K562 (cell line): ENCODE measurements around the gene SHISA8. TPM values are rescaled to one million over a fixed set of nuclear protein-coding genes. Genes with fewer than 3 reads are reported as not detected.

Experiments used
- ATAC-seq: fragments of 200-7000 bp; cut with Tn5 transposase; 3 replicates; pipeline ENCODE4 v1.9.1; 2020; ENCODE audit warnings: moderate library complexity
- BruUV-seq: library from RNA; stranded (reverse); fragments of 400-500 nt; replicated peaks from 2 replicates; lab custom pipeline; 2021; lab: Mats Ljungman, UMichigan
- CTCF ChIA-PET: fragments of 300-600 bp; formaldehyde crosslinking; extraction: SDS; loops from one replicate; lab custom pipeline; 2021; ENCODE audit warnings: low intra/inter-chr PET ratio; lab: Yijun Ruan, JAX
- POLR2A ChIA-PET: fragments of 300-600, 350-650 bp; sonication (Branson Sonifier 250); formaldehyde crosslinking; extraction: SDS; loops from one replicate; lab custom pipeline; 2021; ENCODE audit warnings: antibody characterized with exemption, inconsistent platforms; lab: Yijun Ruan, JAX
- DNase-seq, 4 experiments: peaks; one replicate each; pipeline versions ENCODE4 v3.0.0 to v3.0.0-alpha.2; 2011 to 2018; ENCODE audit warnings: low spot score in 3 of 4, mixed read lengths in 3 of 4; ENCODE audit errors: extremely low read depth in 1 of 4
- FAIRE-seq: peaks from 2 replicates; lab custom pipeline; 2011; peaks lifted over from hg19 to GRCh38; lab: Jason Lieb, UNC
- H2AFZ ChIP-seq: 2 replicates; pipeline ENCODE4 v1.6.0; 2011; ENCODE audit warnings: low read depth, low read length, control low read depth, inconsistent platforms
- H3K27ac ChIP-seq: fragments of 200-600 bp; 3 replicates; pipeline ENCODE4 v1.8.0; 2011; ENCODE audit warnings: low read depth, mild to moderate bottlenecking, control low read depth, inconsistent platforms, low read length, moderate library complexity, mixed read lengths; ENCODE audit errors: extremely low read depth
- H3K27me3 ChIP-seq, 2 experiments: fragments of 300-600 bp in 1 of 2; 2 replicates in 1 of 2; 3 replicates in 1 of 2; pipeline versions ENCODE4 v1.6.0 to v1.8.0; 2011; ENCODE audit warnings: inconsistent platforms in 2 of 2, low read length in 2 of 2, mild to moderate bottlenecking in 1 of 2, mixed read lengths in 1 of 2, moderate library complexity in 1 of 2; ENCODE audit not compliant: control insufficient read depth in 2 of 2, insufficient read depth in 2 of 2
- H3K36me3 ChIP-seq: fragments of 300-600 bp; 3 replicates; pipeline ENCODE4 v1.8.0; 2011; ENCODE audit warnings: mild to moderate bottlenecking, low read length, inconsistent platforms; ENCODE audit not compliant: control insufficient read depth, insufficient read depth
- H3K4me1 ChIP-seq, 2 experiments: fragments of 200-600 bp in 1 of 2; replicated peaks in 1 of 2; 2 replicates in 1 of 2; 3 replicates in 1 of 2; pipeline versions ENCODE4 v1.5.1 to v1.8.0; 2011; ENCODE audit warnings: inconsistent platforms in 2 of 2, low read length in 2 of 2, mild to moderate bottlenecking in 1 of 2, mixed read lengths in 1 of 2, moderate library complexity in 1 of 2; ENCODE audit not compliant: control insufficient read depth in 2 of 2, insufficient read depth in 2 of 2
- H3K4me2 ChIP-seq: 2 replicates; pipeline ENCODE4 v1.6.1; 2011; ENCODE audit warnings: low read length, control low read depth, inconsistent platforms, mixed read lengths; ENCODE audit not compliant: insufficient read depth
- H3K4me3 ChIP-seq: fragments of 200-600 bp; sonication (generic), shearing (Covaris generic); 2 replicates; pipeline ENCODE4 v1.5.1; 2016; ENCODE audit warnings: control low read depth, inconsistent platforms
- H3K79me2 ChIP-seq: fragments of 200-600 bp; 3 replicates; pipeline ENCODE4 v1.8.0; 2011; ENCODE audit warnings: low read length, inconsistent platforms; ENCODE audit not compliant: control insufficient read depth, insufficient read depth
- H3K9ac ChIP-seq, 2 experiments: 2 replicates each; pipeline versions ENCODE4 v1.6.0 to v1.6.1; 2011; ENCODE audit warnings: low read depth in 2 of 2, low read length in 2 of 2, control low read depth in 1 of 2, inconsistent platforms in 1 of 2, mild to moderate bottlenecking in 1 of 2, mixed read lengths in 1 of 2; ENCODE audit not compliant: insufficient read depth in 1 of 2
- H3K9me1 ChIP-seq: one replicate; pipeline ENCODE4 v1.6.0; 2011; ENCODE audit warnings: inconsistent platforms, mild to moderate bottlenecking, low read length, moderate library complexity; ENCODE audit not compliant: control insufficient read depth, insufficient read depth
- H3K9me3 ChIP-seq: replicated peaks from 2 replicates; pipeline ENCODE4 v1.5.1; 2011; ENCODE audit warnings: low read depth, low read length, inconsistent platforms; ENCODE audit not compliant: control insufficient read depth, insufficient read depth
- H4K20me1 ChIP-seq: replicated peaks from 2 replicates; pipeline ENCODE4 v1.6.1; 2011; ENCODE audit warnings: low read length, inconsistent platforms, mixed read lengths; ENCODE audit not compliant: control insufficient read depth, insufficient read depth
- KLF13 ChIP-seq: fragments of 450-650 bp; IDR thresholded peaks from 2 replicates; pipeline ENCODE4 v1.6.1; 2016; ENCODE audit warnings: missing genetic modification characterization, low read depth, mild to moderate bottlenecking, missing compliant biosample characterization, moderate library complexity, borderline replicate concordance
- MEF2A ChIP-seq: IDR thresholded peaks from 2 replicates; pipeline ENCODE4 v1.6.1; 2011; ENCODE audit warnings: low read depth, mild to moderate bottlenecking, low read length, moderate library complexity; ENCODE audit not compliant: control insufficient read depth
- RBFOX2 ChIP-seq: fragments of 200-400 bp; formaldehyde crosslinking; IDR thresholded peaks from 2 replicates; pipeline ENCODE4 v1.6.1; 2017; ENCODE audit warnings: low read depth, mild to moderate bottlenecking, low read length, moderate library complexity
- SMAD2 ChIP-seq: fragments of 150-350 bp; IDR thresholded peaks from 2 replicates; pipeline ENCODE4 v1.6.1; 2014; ENCODE audit warnings: low read depth, mild to moderate bottlenecking, low read length
- WGBS: fragments of 100-300 bp; shearing (Covaris generic); methylation state at CpG from one replicate; pipeline ENCODE4 v1.1.6; 2016; ENCODE audit warnings: low coverage, mixed read lengths; ENCODE audit not compliant: insufficient coverage; ENCODE audit errors: missing lambda C conversion rate; 5-methylcytosine and 5-hydroxymethylcytosine counted together
- in situ Hi-C: fragments of 300-500 bp; cut with MboI; formaldehyde crosslinking; loops from 4 replicates; pipeline ENCODE4 v1.15.0; 2018; ENCODE audit warnings: inconsistent platforms, mixed read lengths
- intact Hi-C: fragments of 100-400 bp; cut with micrococcal nuclease; formaldehyde crosslinking; loops from 2 replicates; pipeline ENCODE4 v1.14.2; 2022
- polyA plus RNA-seq, 8 experiments: library from polyadenylated mRNA; depleted of rRNA in 4 of 8; stranded (reverse) in 5 of 8; unstranded in 3 of 8; fragments of >200 nt; fragmentation: Nextera tagmentation in 2 of 8; fragmentation: Illumina TruSeq in 1 of 8; extraction: Ambion mirVana in 2 of 8; extraction: Trizol in 1 of 8; gene quantifications; 2 replicates each; pipeline versions ENCODE4 v1.2.1 to v1.2.3, GENCODE V29; 2011 to 2014; ENCODE audit warnings: inconsistent platforms in 1 of 8, missing spikeins in 1 of 8
- total RNA-seq, 7 experiments: library from RNA; depleted of rRNA in 6 of 7; stranded (reverse); fragments of >200 nt in 6 of 7; fragmentation: Illumina TruSeq in 2 of 7; extraction: Trizol in 2 of 7; gene quantifications; 2 replicates each; pipeline versions ENCODE4 v1.2.1 to v1.2.3, GENCODE V29; 2011 to 2021; ENCODE audit warnings: low replicate concordance in 1 of 7
- TF ChIP-seq, protein P1 (sequence below): sonication (generic); formaldehyde crosslinking; IDR thresholded peaks from 2 replicates; pipeline ENCODE4 v1.9.0; 2022; ENCODE audit warnings: mild to moderate bottlenecking, missing genetic modification reagents
- TF ChIP-seq, protein P2 (sequence below), 2 experiments: IDR thresholded peaks; 2 replicates each; pipeline ENCODE4 v1.6.1; 2012; ENCODE audit warnings: improper control_type of control experiment in 2 of 2, low read depth in 2 of 2, low read length in 2 of 2, borderline replicate concordance in 1 of 2

SHISA8 gene
- total and polyA plus RNA-seq, 9 of the 15 experiments (the other 6 are each of a cell fraction or from before 2014, with no cell fraction given) = 0.07 to 3.3 (median 1.1) TPM; not detected in 4

DNA sequence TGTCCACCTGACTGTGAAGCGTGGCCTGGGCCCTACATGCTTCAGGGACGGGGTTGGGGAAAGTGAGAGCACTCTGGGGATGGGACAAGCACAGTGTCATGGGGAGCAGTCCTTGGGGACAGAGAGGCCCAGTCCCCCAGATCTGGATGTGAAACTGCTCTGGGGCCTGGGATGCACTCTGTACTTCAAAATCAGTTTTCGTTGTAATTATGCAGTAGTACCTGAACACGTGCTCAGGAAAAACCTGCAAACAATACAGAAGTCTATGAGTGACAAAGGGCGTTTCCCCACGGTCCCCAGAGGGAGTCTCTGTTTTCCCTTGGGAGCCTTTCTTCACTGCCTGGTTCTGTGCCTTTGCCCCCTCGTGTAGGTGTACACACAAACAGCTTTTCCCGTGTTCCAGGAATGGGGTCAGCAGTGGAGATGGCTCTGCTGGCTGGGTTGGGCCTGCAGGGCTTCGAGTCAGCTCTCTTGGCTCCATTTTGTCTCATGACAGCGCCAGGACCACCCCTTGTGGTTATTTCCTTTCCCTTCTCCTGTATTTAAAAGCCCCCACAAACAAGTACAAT is 16.9 kb upstream of the SHISA8 start (continued):
- TF ChIP-seq MEF2A (no peak), KLF13 (tag) (no peak)

DNA sequence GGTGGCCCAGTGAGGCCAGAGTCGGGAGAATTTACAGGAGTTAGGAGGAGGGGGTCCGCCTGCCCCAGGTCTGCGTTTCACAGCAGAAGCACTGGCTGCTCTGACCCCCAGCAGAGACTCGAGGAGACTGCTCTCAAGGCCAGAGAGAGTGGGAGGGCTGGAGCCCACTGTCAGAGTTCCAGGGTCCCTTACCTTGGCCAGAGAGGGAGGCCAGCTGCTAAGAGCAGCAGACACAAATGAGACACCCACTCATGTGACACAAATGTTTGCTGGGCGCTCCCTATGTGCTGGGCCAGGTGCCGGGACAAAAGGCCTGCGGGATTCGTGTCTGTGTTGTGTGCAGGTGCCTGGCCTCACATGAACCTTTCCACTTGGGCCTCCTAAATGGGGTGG is 14.5 kb upstream of the SHISA8 start:
- intact Hi-C loops = no loop called here
- 56% methylated on average over 8 of the region's 8 CpGs for WGBS
- Histone ChIP-seq H3K9me3 (no peaks in the 10 kb centered on the region), H3K4me3 (no peak overlapping the region), H3K36me3 (0 out of 3 replicates have a peak, but pooled peaks cover under 1% of the 10 kb centered on the region), H3K9me1 (no peaks in the 10 kb centered on the region), H3K27me3 (no peaks in the 10 kb centered on the region), H3K4me1 (peaks cover 6 to 75% of the 10 kb centered on the region in 2 experiments; a peak in 4 of 5 replicates), H3K9ac (peak overlapping the region in 1 of 2 experiments; percentile 64; a peak in 1 of 4 replicates), H3K79me2 (no peaks in the 10 kb centered on the region), H2AFZ (no peak overlapping the region), H3K4me2 (no peak overlapping the region), H3K27ac (no peak overlapping the region), H4K20me1 (no peaks in the 10 kb centered on the region)
- no peak for FAIRE-seq
- no peak for ATAC-seq
- BruUV-seq = no TSS peak
- CTCF ChIA-PET = no interaction called here
- POLR2A ChIA-PET = interaction anchor here (1.1 kb wide), 1 partner anchor 8 kb away, joined by 3 read pairs; no protein-coding TSS in a partner anchor
- in situ Hi-C loops = no loop called here
- no peak for DNase-seq
- TF ChIP-seq, protein P1, sequence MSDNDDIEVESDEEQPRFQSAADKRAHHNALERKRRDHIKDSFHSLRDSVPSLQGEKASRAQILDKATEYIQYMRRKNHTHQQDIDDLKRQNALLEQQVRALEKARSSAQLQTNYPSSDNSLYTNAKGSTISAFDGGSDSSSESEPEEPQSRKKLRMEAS (CRISPR knock-in tag) = no peak
- TF ChIP-seq, protein P2, sequence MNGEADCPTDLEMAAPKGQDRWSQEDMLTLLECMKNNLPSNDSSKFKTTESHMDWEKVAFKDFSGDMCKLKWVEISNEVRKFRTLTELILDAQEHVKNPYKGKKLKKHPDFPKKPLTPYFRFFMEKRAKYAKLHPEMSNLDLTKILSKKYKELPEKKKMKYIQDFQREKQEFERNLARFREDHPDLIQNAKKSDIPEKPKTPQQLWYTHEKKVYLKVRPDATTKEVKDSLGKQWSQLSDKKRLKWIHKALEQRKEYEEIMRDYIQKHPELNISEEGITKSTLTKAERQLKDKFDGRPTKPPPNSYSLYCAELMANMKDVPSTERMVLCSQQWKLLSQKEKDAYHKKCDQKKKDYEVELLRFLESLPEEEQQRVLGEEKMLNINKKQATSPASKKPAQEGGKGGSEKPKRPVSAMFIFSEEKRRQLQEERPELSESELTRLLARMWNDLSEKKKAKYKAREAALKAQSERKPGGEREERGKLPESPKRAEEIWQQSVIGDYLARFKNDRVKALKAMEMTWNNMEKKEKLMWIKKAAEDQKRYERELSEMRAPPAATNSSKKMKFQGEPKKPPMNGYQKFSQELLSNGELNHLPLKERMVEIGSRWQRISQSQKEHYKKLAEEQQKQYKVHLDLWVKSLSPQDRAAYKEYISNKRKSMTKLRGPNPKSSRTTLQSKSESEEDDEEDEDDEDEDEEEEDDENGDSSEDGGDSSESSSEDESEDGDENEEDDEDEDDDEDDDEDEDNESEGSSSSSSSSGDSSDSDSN (IDR thresholded peaks at IDR 0.05; ENCODE audit: borderline replicate concordance in 1 of 2, low read depth in 2 of 2, low read length in 2 of 2) = no peak
- TF ChIP-seq RBFOX2 = 0 out of 2 replicates have a peak, but pooled peaks have one; percentile 6
- no peak for TF ChIP-seq SMAD2
